Spinal cord (tissue), 10 donors: ENCODE data around the gene SLC16A4. TPM values are rescaled to one million over a fixed set of nuclear protein-coding genes. Genes with fewer than 3 reads are reported as not detected.

ENCODE experiments used
- DNase-seq, 6 donors: peaks; one replicate each; pipeline versions ENCODE4 v3.0.0 to v3.0.0-alpha.2; 2013 to 2015; ENCODE audit warnings: low spot score in 6 of 6, low read depth in 4 of 6
- H3K27ac ChIP-seq: one replicate; pipeline ENCODE4 v1.5.1; 2013; ENCODE audit warnings: low read depth, low read length, control low read depth
- H3K27me3 ChIP-seq: one replicate; pipeline ENCODE4 v1.6.1; 2013; ENCODE audit warnings: low read length; ENCODE audit not compliant: control insufficient read depth, insufficient read depth
- H3K36me3 ChIP-seq: one replicate; pipeline ENCODE4 v1.6.1; 2013; ENCODE audit warnings: low read length; ENCODE audit not compliant: control insufficient read depth, insufficient read depth
- H3K4me1 ChIP-seq: one replicate; pipeline ENCODE4 v1.6.1; 2013; ENCODE audit warnings: low read length; ENCODE audit not compliant: control insufficient read depth, insufficient read depth
- H3K4me3 ChIP-seq: one replicate; pipeline ENCODE4 v1.5.1; 2013; ENCODE audit warnings: low read depth, low read length, control low read depth
- H3K9me3 ChIP-seq: one replicate; pipeline ENCODE4 v1.6.1; 2013; ENCODE audit warnings: low read length; ENCODE audit not compliant: control insufficient read depth, insufficient read depth
- WGBS: methylation state at CpG from one replicate; pipeline ENCODE4 v1.1.5; 2013; ENCODE audit warnings: missing lambda C conversion rate; ENCODE audit not compliant: insufficient coverage; 5-methylcytosine and 5-hydroxymethylcytosine counted together
- polyA plus RNA-seq, 2 donors: library from polyadenylated mRNA; unstranded; fragments of 120-200 nt; gene quantifications; one replicate each; pipeline ENCODE4 v1.2.1, GENCODE V29; 2013; ENCODE audit not compliant: insufficient read length in 2 of 2
- total RNA-seq, 2 donors: library from RNA; depleted of rRNA in 1 of 2; stranded (reverse); fragments of 120-200 nt in 1 of 2; fragments of >200 nt in 1 of 2; gene quantifications; one replicate each; pipeline versions ENCODE4 v1.2.3 to v1.2.4, GENCODE V29; 2013 to 2014
- donor health status: healthy.

Gene SLC16A4
- total and polyA plus RNA-seq, 4 donors, result 7.7 to 27.5 (median 16.8) TPM

- Histone ChIP-seq H3K4me3 (no peak overlapping the region), H3K4me1 (no peaks in the 10 kb centered on the region), H3K9me3 (no peaks in the 10 kb centered on the region), H3K36me3 (peaks cover 5% of the 10 kb centered on the region), H3K27ac (no peak overlapping the region), H3K27me3 (no peaks in the 10 kb centered on the region)
- no CpG with 5 or more reads among the region's 1 CpG for WGBS
- DNase-seq, result no peak
Observed at GRCh38 chr1:110375490-110375889, 15.3 kb downstream of the SLC16A4 start.

- Histone ChIP-seq H3K9me3 (no peaks in the 10 kb centered on the region), H3K4me1 (no peaks in the 10 kb centered on the region), H3K27ac (no peak overlapping the region), H3K27me3 (no peaks in the 10 kb centered on the region), H3K4me3 (no peak overlapping the region), H3K36me3 (peaks cover 11% of the 10 kb centered on the region)
- WGBS, result no CpG with 5 or more reads among the region's 1 CpG
- no peak for DNase-seq
Observed at GRCh38 chr1:110370827-110371226, 20.0 kb downstream of the SLC16A4 start.

GRCh38 chr1:110364221-110364620 lies 26.6 kb downstream of the SLC16A4 start:
- H3K27me3 ChIP-seq, result no peaks in the 10 kb centered on the region
- H3K9me3 ChIP-seq, result no peaks in the 10 kb centered on the region
- H3K4me1 ChIP-seq, result no peaks in the 10 kb centered on the region
- DNase-seq, result no peak
- 100% methylated on average over 1 of the region's 3 CpGs for WGBS
- H3K27ac ChIP-seq, result no peak overlapping the region
- H3K4me3 ChIP-seq, result no peak overlapping the region
- peaks cover 9% of the 10 kb centered on the region for H3K36me3 ChIP-seq

GRCh38 chr1:110361856-110362255 lies 29.0 kb downstream of the SLC16A4 start:
- H3K27me3 ChIP-seq, result no peaks in the 10 kb centered on the region
- no peak for DNase-seq
- H3K4me3 ChIP-seq, result no peak overlapping the region
- H3K9me3 ChIP-seq, result no peaks in the 10 kb centered on the region
- H3K36me3 ChIP-seq, result peaks cover 14% of the 10 kb centered on the region
- WGBS, result no CpG with 5 or more reads among the region's 1 CpG
- no peak overlapping the region for H3K27ac ChIP-seq
- H3K4me1 ChIP-seq, result no peaks in the 10 kb centered on the region

- no peak for DNase-seq
- Histone ChIP-seq H3K36me3 (peaks cover 9% of the 10 kb centered on the region), H3K9me3 (no peaks in the 10 kb centered on the region), H3K27me3 (no peaks in the 10 kb centered on the region), H3K4me3 (no peak overlapping the region), H3K27ac (no peak overlapping the region), H3K4me1 (no peaks in the 10 kb centered on the region)
- WGBS, result no CpG with 5 or more reads among the region's 2 CpGs
Observed at GRCh38 chr1:110360431-110360830, 30.4 kb downstream of the SLC16A4 start.

- 80% methylated on average over 1 of the region's 2 CpGs for WGBS
- Histone ChIP-seq H3K4me1 (no peaks in the 10 kb centered on the region), H3K36me3 (peaks cover 11% of the 10 kb centered on the region)
Observed at GRCh38 chr1:110356379-110356778, 34.4 kb downstream of the SLC16A4 start.

GRCh38 chr1:110355321-110355720 lies 35.5 kb downstream of the SLC16A4 start:
- Histone ChIP-seq H3K27me3 (no peaks in the 10 kb centered on the region), H3K4me1 (no peaks in the 10 kb centered on the region), H3K9me3 (no peaks in the 10 kb centered on the region), H3K36me3 (peaks cover 11% of the 10 kb centered on the region), H3K4me3 (no peak overlapping the region), H3K27ac (no peak overlapping the region)
- no CpG with 5 or more reads among the region's 1 CpG for WGBS
- DNase-seq, result no peak

More at GRCh38 chr1:110356379-110356778, 34.4 kb downstream of the SLC16A4 start:
- Histone ChIP-seq H3K27me3 (no peaks in the 10 kb centered on the region), H3K4me3 (no peak overlapping the region), H3K9me3 (no peaks in the 10 kb centered on the region), H3K27ac (no peak overlapping the region)
- DNase-seq, result no peak

- no peak for DNase-seq
- no peak overlapping the region for H3K27ac ChIP-seq
- H3K27me3 ChIP-seq, result no peaks in the 10 kb centered on the region
- H3K4me1 ChIP-seq, result peaks cover 6% of the 10 kb centered on the region
- peaks cover 5% of the 10 kb centered on the region for H3K36me3 ChIP-seq
- no peak overlapping the region for H3K4me3 ChIP-seq
- no peaks in the 10 kb centered on the region for H3K9me3 ChIP-seq
- WGBS, result 100% methylated on average over 2 of the region's 2 CpGs
Observed at GRCh38 chr1:110350360-110350759, 40.5 kb downstream of the SLC16A4 start.

- Histone ChIP-seq H3K27ac (no peak overlapping the region), H3K36me3 (peaks cover 3% of the 10 kb centered on the region), H3K9me3 (no peaks in the 10 kb centered on the region), H3K4me1 (peaks cover 6% of the 10 kb centered on the region), H3K4me3 (no peak overlapping the region), H3K27me3 (no peaks in the 10 kb centered on the region)
- DNase-seq, result no peak
Observed at GRCh38 chr1:110348771-110349170, 42.1 kb downstream of the SLC16A4 start.

GRCh38 chr1:110348050-110348449 lies 42.8 kb downstream of the SLC16A4 start:
- DNase-seq, result no peak
- no peaks in the 10 kb centered on the region for H3K27me3 ChIP-seq
- peaks cover 6% of the 10 kb centered on the region for H3K4me1 ChIP-seq
- no peak overlapping the region for H3K4me3 ChIP-seq
- peaks cover 3% of the 10 kb centered on the region for H3K36me3 ChIP-seq
- H3K9me3 ChIP-seq, result no peaks in the 10 kb centered on the region
- no CpG with 5 or more reads among the region's 2 CpGs for WGBS
- no peak overlapping the region for H3K27ac ChIP-seq
